GM12878 (cell line): ENCODE results near the gene SLC25A47. TPM values are rescaled to one million over a fixed set of nuclear protein-coding genes. Genes with fewer than 3 reads are reported as not detected.

ENCODE experiments used
- CTCF ChIP-seq, 3 experiments: IDR thresholded peaks in 2 of 3; conservative IDR thresholded peaks in 1 of 3; 2 replicates each; pipeline ENCODE4 v1.5.1; 2011; ENCODE audit warnings: low read depth in 3 of 3, low read length in 3 of 3, mild to moderate bottlenecking in 3 of 3, control low read depth in 2 of 3, moderate library complexity in 2 of 3, inconsistent platforms in 1 of 3, mixed read lengths in 1 of 3; ENCODE audit not compliant: control insufficient read depth in 2 of 3, insufficient read depth in 1 of 3; ENCODE audit errors: extremely low read depth in 1 of 3
- FOXM1 ChIP-seq: IDR thresholded peaks from 2 replicates; pipeline ENCODE4 v1.6.1; 2012; ENCODE audit warnings: low read depth, mild to moderate bottlenecking, inconsistent platforms, low read length, moderate library complexity
- NFYB ChIP-seq: IDR thresholded peaks from 2 replicates; pipeline ENCODE4 v1.6.1; 2011; ENCODE audit warnings: low read depth, mild to moderate bottlenecking, low read length, improper control_type of control experiment, moderate library complexity; ENCODE audit not compliant: insufficient read depth
- NKRF ChIP-seq: fragments of 450-650 bp; conservative IDR thresholded peaks from 2 replicates; pipeline ENCODE4 v1.6.1; 2017; ENCODE audit warnings: mild to moderate bottlenecking, moderate library complexity
- WRNIP1 ChIP-seq: IDR thresholded peaks from 2 replicates; pipeline ENCODE4 v1.6.1; 2011; ENCODE audit warnings: low read depth, low read length, improper control_type of control experiment, borderline replicate concordance
- ZNF687 ChIP-seq: fragments of 450-650 bp; IDR thresholded peaks from 2 replicates; pipeline ENCODE4 v1.6.1; 2017; ENCODE audit warnings: mild to moderate bottlenecking, moderate library complexity
- polyA plus RNA-seq, 11 experiments: library from polyadenylated mRNA; depleted of rRNA in 4 of 11; unstranded in 6 of 11; stranded (reverse) in 5 of 11; fragments of >200 nt; fragmentation: Nextera tagmentation in 4 of 11; fragmentation: Illumina TruSeq in 1 of 11; extraction: Ambion mirVana in 4 of 11; extraction: Trizol in 1 of 11; gene quantifications; 1 replicate in 1 of 11; 2 replicates in 10 of 11; pipeline versions ENCODE4 v1.2.1 to v1.2.3, GENCODE V29; 2011 to 2016; ENCODE audit warnings: inconsistent platforms in 2 of 11, missing spikeins in 2 of 11, low read depth in 1 of 11
- total RNA-seq, 4 experiments: library from RNA; depleted of rRNA in 3 of 4; stranded (reverse); fragments of >200 nt in 3 of 4; fragmentation: Illumina TruSeq in 1 of 4; extraction: Trizol in 1 of 4; gene quantifications; 2 replicates each; pipeline versions ENCODE4 v1.2.1 to v1.2.3, GENCODE V29; 2013 to 2021

Gene SLC25A47
- total and polyA plus RNA-seq, 10 of the 15 experiments (the other 5 are each of a cell fraction or from before 2014, with no cell fraction given) = 0.14 TPM; not detected in 9

GRCh38 chr14:100306101-100306997 is 16.8 kb upstream of the SLC25A47 start, which contains the start of gene SLC25A29 (continued):
- TF ChIP-seq CTCF (IDR thresholded peaks at IDR 0.05 in 2 of 3, conservative IDR thresholded peaks at IDR 0.05 in 1 of 3; ENCODE audit: control insufficient read depth in 2 of 3, extremely low read depth in 1 of 3, insufficient read depth in 1 of 3, low read depth in 3 of 3, low read length in 3 of 3) (no peak), NKRF (peak; percentile 67), ZNF687 (peak; percentile 64; the same call in 1 of the 2 replicates), NFYB (peak; percentile 83), WRNIP1 (no peak), FOXM1 (no peak)
